GM19324 (cell line): ENCODE results near the gene NOTCH1.

Source experiments
- ATAC-seq: cut with Tn5 transposase; IDR thresholded peaks from one replicate; pipeline ENCODE4 v1.9.1; 2021; ENCODE audit warnings: mild to moderate bottlenecking, moderate library complexity; ENCODE audit not compliant: unreplicated experiment, low FRiP score

NOTCH1 gene

GRCh38 chr9:136545965-136546696, at the start of gene NOTCH1:
NOTCH1 (minus strand) TSS chr9:136546048; CDS start chr9:136545786, 262 bp downstream.
- peak; percentile 67 for ATAC-seq

GRCh38 chr9:136594492-136594891, 48.6 kb upstream of the NOTCH1 start:
- no peak for ATAC-seq

- no peak for ATAC-seq
These were observed 47.7 kb upstream of the NOTCH1 start for GRCh38 chr9:136593581-136593980.

- no peak for ATAC-seq
These were observed 46.8 kb upstream of the NOTCH1 start for GRCh38 chr9:136592666-136593065.

DNA sequence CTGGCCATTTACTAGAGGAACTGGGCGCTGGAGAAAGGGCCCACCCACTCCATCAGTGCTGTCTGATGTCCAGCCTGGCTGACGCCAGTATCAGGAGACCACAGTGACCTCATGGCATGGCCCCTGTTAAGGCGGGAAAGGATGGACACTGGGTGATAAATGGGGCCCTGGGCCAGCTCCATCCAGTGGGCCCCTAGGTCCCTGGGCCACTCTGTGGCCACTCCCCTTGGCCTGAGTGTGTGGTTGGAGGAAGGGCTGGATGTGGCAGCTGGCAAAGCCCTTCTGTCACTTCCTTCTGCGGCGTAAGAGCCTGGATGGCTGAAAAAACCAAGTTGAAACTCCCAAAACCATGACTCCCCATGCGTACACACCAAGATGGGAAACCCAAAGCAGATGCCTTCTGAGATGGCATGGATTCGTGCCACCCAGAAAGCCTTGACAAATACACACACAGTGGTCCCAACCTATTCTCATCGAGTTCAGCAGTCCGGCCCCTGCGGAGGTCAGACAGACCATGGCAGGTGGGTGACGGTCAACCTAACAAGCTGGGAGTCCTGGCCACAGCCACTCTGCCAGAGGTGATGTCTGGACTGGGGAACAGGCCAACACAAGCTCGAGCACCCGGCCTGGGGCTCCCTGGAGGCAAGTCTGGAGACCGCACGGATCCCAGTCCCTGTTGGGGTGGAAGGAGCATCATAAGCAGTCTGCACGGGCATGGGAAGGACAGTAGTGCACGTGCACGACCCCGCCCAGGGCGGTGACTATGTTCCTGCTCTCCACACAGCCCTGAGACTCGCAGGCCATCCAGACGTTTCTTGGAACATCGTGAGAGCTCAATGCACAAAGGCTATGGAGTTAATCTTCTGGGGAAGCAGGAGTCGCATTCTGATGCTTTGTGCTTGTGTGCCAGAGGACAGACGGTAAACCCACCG, 45.2 kb upstream of the NOTCH1 start:
- no peak for ATAC-seq

DNA sequence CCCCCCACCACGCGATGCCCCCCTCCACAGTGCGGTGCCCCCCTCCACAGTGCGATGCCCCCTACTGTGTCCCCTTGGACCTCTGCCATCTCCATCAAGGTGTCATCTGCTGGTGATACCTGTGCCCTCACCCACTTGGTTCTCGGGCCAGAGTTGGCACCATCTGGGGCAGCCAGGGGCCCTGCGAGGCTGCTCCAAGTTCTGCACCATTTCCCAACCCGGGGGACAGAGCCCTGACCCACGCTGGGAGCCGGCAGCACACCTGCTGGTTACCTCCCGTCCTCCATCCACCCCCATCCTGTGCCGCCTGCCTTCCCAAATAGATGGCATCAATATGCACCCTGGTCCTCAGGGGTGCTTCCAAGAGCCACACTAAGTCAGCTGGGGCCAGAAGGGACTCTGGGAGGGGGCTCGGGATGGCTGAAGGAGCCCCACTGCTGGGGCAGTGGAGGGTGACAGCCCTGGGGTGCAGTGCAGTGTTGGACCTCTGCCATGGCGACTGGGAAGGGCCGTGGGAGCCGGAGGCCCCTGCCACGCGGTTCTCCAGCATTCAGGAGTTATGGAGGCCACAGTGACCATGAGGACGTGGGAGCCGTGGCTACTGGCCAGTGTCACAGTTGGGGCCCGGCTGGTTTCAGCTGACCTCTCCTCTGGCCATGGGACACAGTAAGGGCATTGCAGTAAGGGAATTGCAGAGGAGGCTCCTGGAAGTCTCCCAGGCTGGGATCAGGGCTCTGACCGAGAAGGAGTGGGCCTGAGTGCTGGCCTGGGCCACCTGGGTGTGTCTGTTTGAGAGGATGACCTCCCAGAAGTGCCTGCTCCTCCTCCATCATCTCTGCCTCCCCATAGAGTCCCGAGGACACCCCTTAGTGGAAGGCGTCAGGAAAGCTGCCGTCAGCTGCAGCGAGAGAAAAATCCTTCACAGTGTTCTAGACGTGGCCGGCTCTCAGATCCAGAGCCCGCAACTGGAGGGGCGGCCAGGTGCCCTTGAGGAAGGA, 44.2 kb upstream of the NOTCH1 start:
- no peak for ATAC-seq

DNA sequence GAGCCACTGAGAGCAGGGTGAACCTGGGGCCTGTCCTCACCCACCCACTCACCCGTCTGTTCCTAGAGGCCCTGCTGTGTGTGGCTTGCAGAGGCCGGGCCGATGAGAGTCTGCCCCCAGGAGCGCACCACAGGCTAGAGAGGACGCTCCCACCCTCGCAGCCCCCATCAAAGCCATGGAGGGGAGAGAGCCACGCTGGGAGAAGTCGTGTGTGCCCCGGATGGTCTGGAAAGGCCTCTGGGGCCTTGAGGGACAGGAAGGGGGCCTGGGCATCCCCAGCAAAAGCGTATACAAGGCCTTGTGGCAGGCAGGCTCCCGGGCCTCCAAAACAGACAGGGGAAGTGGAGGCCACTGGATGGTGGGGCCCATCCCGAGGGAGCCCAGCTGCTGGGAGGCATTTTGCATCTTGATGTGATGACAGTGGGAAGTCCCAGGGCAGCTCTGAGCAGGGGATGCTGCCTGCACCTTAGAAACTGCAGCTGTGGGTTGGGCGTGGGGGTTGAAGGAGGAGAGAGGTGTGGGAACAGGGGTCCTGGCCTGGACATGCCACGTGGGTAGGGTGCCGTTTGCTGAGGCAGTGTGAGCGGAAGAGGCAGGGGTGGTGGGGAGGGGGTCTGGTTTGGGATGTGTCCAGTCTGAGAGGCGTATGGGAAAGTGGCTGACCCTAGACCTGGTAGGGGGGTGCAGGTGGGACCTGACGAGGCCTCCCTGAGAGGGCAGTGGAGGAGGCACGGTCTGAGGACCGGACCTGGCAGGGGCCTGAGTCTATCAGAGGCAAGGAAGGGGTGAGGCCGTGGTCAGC, 43.0 kb upstream of the NOTCH1 start:
- no peak for ATAC-seq

DNA sequence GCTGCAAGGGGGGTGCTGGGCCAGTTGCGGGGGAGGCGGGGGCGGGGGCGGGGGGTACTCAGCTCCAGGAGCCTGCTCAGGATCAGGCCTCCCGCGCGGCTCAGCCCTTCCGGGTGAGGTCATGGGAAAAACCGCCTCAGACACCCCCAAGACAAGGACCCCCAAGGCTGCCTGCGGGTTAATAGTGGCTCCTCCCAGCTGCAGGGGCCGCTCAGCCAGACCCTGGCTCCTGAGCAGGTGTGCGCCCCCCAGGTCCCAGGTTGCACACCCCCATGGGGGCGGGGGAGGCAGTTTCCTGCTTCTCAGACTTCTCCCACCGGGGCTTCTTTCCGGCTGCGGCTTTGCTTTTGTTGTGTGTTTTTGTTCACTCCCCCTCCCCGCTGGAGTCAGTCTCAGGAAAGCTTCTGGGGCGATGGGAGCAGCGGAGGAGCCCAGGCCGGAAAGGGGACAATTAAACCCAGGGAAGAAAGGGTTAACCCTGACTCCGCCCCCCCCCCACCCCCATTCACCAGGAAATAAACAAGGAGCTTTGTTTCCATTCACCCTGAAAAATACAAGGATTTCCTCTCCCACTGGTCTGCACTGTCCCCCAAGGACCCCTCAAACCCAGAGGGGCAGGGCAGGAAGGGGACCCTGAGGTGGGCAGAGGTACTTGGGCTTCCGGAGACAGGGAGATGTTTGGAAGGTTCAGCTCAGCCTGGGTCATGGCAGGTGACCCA, 42.3 kb upstream of the NOTCH1 start:
- no peak for ATAC-seq

GRCh38 chr9:136587145-136587943, 41.5 kb upstream of the NOTCH1 start:
- no peak for ATAC-seq

- no peak for ATAC-seq
These were observed 40.6 kb upstream of the NOTCH1 start for GRCh38 chr9:136586391-136586953.

DNA sequence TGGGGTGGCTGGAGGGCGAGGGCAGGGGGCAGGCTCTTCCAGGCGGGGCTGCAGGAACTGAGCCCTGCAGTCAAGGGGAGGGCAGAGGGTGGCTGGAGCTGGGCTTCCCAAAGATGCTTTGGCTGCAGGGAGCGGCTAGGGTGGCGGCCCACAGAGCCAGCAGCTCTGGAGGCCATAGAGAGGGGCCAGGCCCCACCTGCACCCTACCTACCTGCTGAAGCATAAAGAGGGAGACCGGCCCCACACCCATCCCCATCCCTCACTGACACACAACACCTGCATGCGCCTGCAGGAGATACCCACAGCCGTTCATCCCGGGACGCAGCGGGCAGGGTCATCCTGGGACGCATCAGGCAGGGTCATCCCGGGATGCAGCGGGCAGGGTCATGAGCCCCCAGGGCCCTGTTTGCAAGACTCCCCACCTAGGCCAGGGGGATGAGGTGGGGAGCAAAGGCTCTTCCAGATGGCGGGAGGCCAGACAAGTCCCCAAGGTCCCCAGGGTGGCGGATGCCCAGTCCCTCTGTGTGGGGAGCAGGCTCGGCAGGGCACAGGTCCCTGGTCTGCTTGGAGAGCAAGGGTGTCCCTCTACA, 39.8 kb upstream of the NOTCH1 start:
- no peak for ATAC-seq

- ATAC-seq: no peak
These were observed 39.1 kb upstream of the NOTCH1 start for GRCh38 chr9:136584934-136585333.

DNA sequence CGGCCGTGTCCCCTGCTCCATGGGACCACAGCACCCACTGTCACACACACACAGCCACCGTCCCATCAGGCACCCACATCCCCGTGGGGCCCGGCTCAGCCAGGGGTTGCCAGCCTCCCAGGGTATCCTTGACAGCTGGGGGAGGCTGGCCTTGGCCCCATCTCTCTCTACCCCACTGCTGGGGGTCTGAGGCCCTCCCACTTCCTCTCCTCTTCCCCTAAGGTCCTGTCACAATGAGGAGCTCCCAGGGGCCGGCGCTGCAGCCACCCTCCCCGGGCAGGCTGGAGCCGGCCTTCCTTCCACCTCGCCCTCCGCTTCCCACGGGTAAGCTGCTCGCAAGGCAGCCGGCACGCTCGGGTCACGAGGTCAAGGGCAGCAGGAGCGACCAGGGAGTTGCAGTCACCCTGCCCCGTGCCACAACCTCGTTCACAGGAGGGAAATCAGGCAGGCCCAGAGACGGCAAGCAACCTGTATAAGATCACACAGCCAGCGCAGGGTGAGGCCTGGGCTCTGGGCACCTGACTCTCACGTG, 38.6 kb upstream of the NOTCH1 start:
- no peak for ATAC-seq

GRCh38 chr9:136582977-136583735, 37.3 kb upstream of the NOTCH1 start:
- no peak for ATAC-seq

GRCh38 chr9:136581614-136582447, 36.0 kb upstream of the NOTCH1 start:
- ATAC-seq: no peak
